Caco-2 (cell line): ENCODE results near the gene PRODH2. TPM values are rescaled to one million over a fixed set of nuclear protein-coding genes. Genes with fewer than 3 reads are reported as not detected.
A peak's percentile ranks its signal among the peaks of the same experiment; 100 is the strongest.

Experiments
- Bru-seq: library from RNA; stranded (reverse); fragments of 400-500 nt; gene quantifications from one replicate; lab custom pipeline; 2021; lab: Mats Ljungman, UMichigan
- BruChase-seq, 2 experiments: library from RNA; stranded (reverse); fragments of 400-500 nt; gene quantifications; one replicate each; lab custom pipeline; 2021; lab: Mats Ljungman, UMichigan
- BruUV-seq: library from RNA; stranded (reverse); fragments of 400-500 nt; replicated peaks from 2 replicates; lab custom pipeline; 2021; lab: Mats Ljungman, UMichigan
- CTCF ChIA-PET: fragments of 300-600 bp; sonication (Branson Sonifier 250); formaldehyde crosslinking; loops from one replicate; lab custom pipeline; 2022; ENCODE audit warnings: antibody characterized with exemption; lab: Charles Lee
- POLR2A ChIA-PET: fragments of 300-600 bp; sonication (Branson Sonifier 250); formaldehyde crosslinking; loops from one replicate; lab custom pipeline; 2022; ENCODE audit warnings: antibody characterized with exemption; lab: Charles Lee
- DNase-seq, 2 experiments: peaks; one replicate each; pipeline versions ENCODE4 v3.0.0 to v3.0.0-alpha.2; 2020 to 2022
- H3K27me3 ChIP-seq: replicated peaks from 2 replicates; pipeline ENCODE4 v1.6.0; 2011; ENCODE audit warnings: low read length; ENCODE audit not compliant: control insufficient read depth, insufficient read depth
- H3K36me3 ChIP-seq: 2 replicates; pipeline ENCODE4 v1.5.1; 2011; ENCODE audit warnings: low read length; ENCODE audit not compliant: control insufficient read depth, insufficient read depth
- H3K4me1 ChIP-seq: fragments of 250-450 bp; sonication (Bioruptor Pico); 2 replicates; pipeline ENCODE4 v1.5.1; 2020; ENCODE audit warnings: mild to moderate bottlenecking
- H3K4me3 ChIP-seq: 2 replicates; pipeline ENCODE4 v1.5.1; 2011; ENCODE audit warnings: low read depth, mild to moderate bottlenecking, control low read depth, low read length
- H3K9me3 ChIP-seq: fragments of 250-450 bp; sonication (Bioruptor Pico); 2 replicates; pipeline ENCODE4 v1.5.1; 2020; ENCODE audit warnings: mild to moderate bottlenecking, moderate library complexity
- H3K27ac Mint-ChIP-seq: one replicate; pipeline ENCODE4 v1.8.0; 2022; ENCODE audit warnings: mixed read lengths; ENCODE audit not compliant: unreplicated experiment
- H3K27me3 Mint-ChIP-seq: one replicate; pipeline ENCODE4 v1.8.0; 2022; ENCODE audit warnings: mixed read lengths; ENCODE audit not compliant: insufficient read depth, unreplicated experiment
- H3K36me3 Mint-ChIP-seq: one replicate; pipeline ENCODE4 v1.8.0; 2022; ENCODE audit warnings: mild to moderate bottlenecking, mixed read lengths; ENCODE audit not compliant: insufficient read depth, unreplicated experiment
- H3K4me1 Mint-ChIP-seq: one replicate; pipeline ENCODE4 v1.8.0; 2022; ENCODE audit warnings: low read depth, mixed read lengths; ENCODE audit not compliant: unreplicated experiment
- H3K4me3 Mint-ChIP-seq: one replicate; pipeline ENCODE4 v1.8.0; 2022; ENCODE audit warnings: mild to moderate bottlenecking, moderate library complexity, mixed read lengths; ENCODE audit not compliant: unreplicated experiment
- H3K9me3 Mint-ChIP-seq: one replicate; pipeline ENCODE4 v1.8.0; 2022; ENCODE audit warnings: mixed read lengths; ENCODE audit not compliant: unreplicated experiment
- CTCF ChIP-seq, 2 experiments: fragments of 200-600 bp in 1 of 2; IDR thresholded peaks; 1 replicate in 1 of 2; 2 replicates in 1 of 2; pipeline versions ENCODE4 v1.5.1 to v1.8.0; 2011 to 2022; ENCODE audit warnings: antibody characterized with exemption in 1 of 2, control low read depth in 1 of 2, inconsistent platforms in 1 of 2, low read depth in 1 of 2, low read length in 1 of 2, mild to moderate bottlenecking in 1 of 2, moderate library complexity in 1 of 2; ENCODE audit not compliant: insufficient read depth in 1 of 2, severe bottlenecking in 1 of 2, unreplicated experiment in 1 of 2
- intact Hi-C: fragments of 100-400 bp; cut with micrococcal nuclease; formaldehyde crosslinking; loops from one replicate; pipeline ENCODE4 v1.10.0; 2022; ENCODE audit not compliant: unreplicated experiment
- long read RNA-seq: library from polyadenylated mRNA; stranded (forward); transcript quantifications from one replicate; pipeline ENCODE4 v2.0.0, GENCODE V29; 2022
- total RNA-seq: library from RNA; stranded (reverse); gene quantifications from 2 replicates; pipeline ENCODE4 v1.2.3, GENCODE V29; 2022

PRODH2 gene, protein sequence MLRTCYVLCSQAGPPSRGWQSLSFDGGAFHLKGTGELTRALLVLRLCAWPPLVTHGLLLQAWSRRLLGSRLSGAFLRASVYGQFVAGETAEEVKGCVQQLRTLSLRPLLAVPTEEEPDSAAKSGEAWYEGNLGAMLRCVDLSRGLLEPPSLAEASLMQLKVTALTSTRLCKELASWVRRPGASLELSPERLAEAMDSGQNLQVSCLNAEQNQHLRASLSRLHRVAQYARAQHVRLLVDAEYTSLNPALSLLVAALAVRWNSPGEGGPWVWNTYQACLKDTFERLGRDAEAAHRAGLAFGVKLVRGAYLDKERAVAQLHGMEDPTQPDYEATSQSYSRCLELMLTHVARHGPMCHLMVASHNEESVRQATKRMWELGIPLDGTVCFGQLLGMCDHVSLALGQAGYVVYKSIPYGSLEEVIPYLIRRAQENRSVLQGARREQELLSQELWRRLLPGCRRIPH
- total RNA-seq (0.28 TPM in 1 of 2 replicates, not detected in the other), Bru-seq, nascent RNA (percentile 12 among the genes with signal in this experiment), BruChase-seq, experiment 1, labeled RNA remaining after a 2-hour chase (percentile 6 among the genes with signal in this experiment), BruChase-seq, experiment 2, labeled RNA remaining after a 6-hour chase (percentile 6 among the genes with signal in this experiment)
- long read RNA-seq, result 0 reads

GRCh38 chr19:35812220-35813042 lies at the start of gene PRODH2:
PRODH2 (minus strand) TSS chr19:35812845; CDS start chr19:35812805, 40 bp downstream.
- Mint-ChIP-seq H3K27me3 (peaks cover 2% of the 10 kb centered on the region), H3K36me3 (no peaks in the 10 kb centered on the region), H3K27ac (no peak within 1 kb of the TSS), H3K9me3 (no peaks in the 10 kb centered on the region), H3K4me1 (no peaks in the 10 kb centered on the region), H3K4me3 (no peak within 1 kb of the TSS)
- Histone ChIP-seq H3K4me3 (no peak within 1 kb of the TSS), H3K36me3 (no peaks in the 10 kb centered on the region), H3K4me1 (peaks cover 7% of the 10 kb centered on the region), H3K27me3 (no peaks in the 10 kb centered on the region), H3K9me3 (no peaks in the 10 kb centered on the region)
- ChIA-PET CTCF (no interaction called here), POLR2A (no interaction called here)
- intact Hi-C loops, result no loop called here
- no peak for DNase-seq
- no TSS peak for BruUV-seq
- TF ChIP-seq CTCF (IDR thresholded peaks at IDR 0.05; ENCODE audit: insufficient read depth in 1 of 2, low read depth in 1 of 2, low read length in 1 of 2, severe bottlenecking in 1 of 2, unreplicated experiment in 1 of 2), result no peak

DNA sequence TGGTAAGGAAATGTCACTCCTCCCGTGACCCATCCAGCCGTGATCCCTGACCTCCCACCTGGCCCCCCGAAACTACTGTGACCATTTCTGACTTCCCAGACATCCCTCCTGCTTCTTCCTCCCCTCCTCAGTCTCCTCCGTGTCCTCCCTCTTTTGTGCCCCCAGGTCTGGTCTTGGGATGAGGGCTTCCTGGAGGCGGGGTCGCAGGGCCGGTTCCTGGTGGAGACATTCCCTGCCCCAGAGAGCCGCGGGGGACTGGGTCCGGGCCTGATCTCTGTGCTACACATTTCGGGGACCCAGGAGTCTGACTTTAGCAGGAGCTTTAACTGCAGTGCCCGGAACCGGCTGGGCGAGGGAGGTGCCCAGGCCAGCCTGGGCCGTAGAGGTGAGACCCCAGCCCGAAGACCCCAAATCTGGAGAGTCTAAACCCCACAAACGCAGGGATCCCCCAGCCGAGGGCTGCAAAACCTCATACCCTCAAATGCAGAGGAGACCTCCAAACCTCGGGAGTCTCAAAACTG lies 49.1 kb upstream of the PRODH2 start:
- no peak for DNase-seq
- H3K9me3 Mint-ChIP-seq, result no peaks in the 10 kb centered on the region
- H3K4me1 ChIP-seq, result peaks cover 10% of the 10 kb centered on the region
- TF ChIP-seq CTCF (IDR thresholded peaks at IDR 0.05; ENCODE audit: insufficient read depth in 1 of 2, low read depth in 1 of 2, low read length in 1 of 2, severe bottlenecking in 1 of 2, unreplicated experiment in 1 of 2), result no peak
- H3K27me3 ChIP-seq, result no peaks in the 10 kb centered on the region; the same call in 1 of the 2 replicates
- H3K4me3 ChIP-seq, result no peak overlapping the region
- peaks cover 9% of the 10 kb centered on the region for H3K4me1 Mint-ChIP-seq
- intact Hi-C loops, result no loop called here
- no peaks in the 10 kb centered on the region for H3K36me3 ChIP-seq
- H3K36me3 Mint-ChIP-seq, result peaks cover 7% of the 10 kb centered on the region
- BruUV-seq, result no TSS peak
- ChIA-PET POLR2A (no interaction called here), CTCF (no interaction called here)
- no peak overlapping the region for H3K27ac Mint-ChIP-seq
- peak overlapping the region; percentile 65 for H3K4me3 Mint-ChIP-seq
- peaks cover 19% of the 10 kb centered on the region for H3K27me3 Mint-ChIP-seq
- no peaks in the 10 kb centered on the region for H3K9me3 ChIP-seq
